Prostate gland (tissue), 2 donors: ENCODE results near the gene NEDD8.

Source experiments
- POLR2A ChIP-seq: fragments of 450-650 bp; IDR thresholded peaks from one replicate; pipeline ENCODE4 v1.6.1; 2016; ENCODE audit warnings: antibody characterized with exemption, mild to moderate bottlenecking
- POLR2AphosphoS5 ChIP-seq: sonication (generic); formaldehyde crosslinking; IDR thresholded peaks from one replicate; pipeline ENCODE4 v1.6.1; 2017; ENCODE audit warnings: antibody characterized with exemption
- TF ChIP-seq, protein P1 (sequence below), 4 experiments: fragments of 200-600 bp in 2 of 4; fragments of 450-650 bp in 2 of 4; sonication (generic) in 2 of 4; IDR thresholded peaks; 1 replicate in 3 of 4; 2 replicates in 1 of 4; pipeline ENCODE4 v1.5.1; 2016 to 2019; ENCODE audit warnings: antibody characterized with exemption in 4 of 4, mild to moderate bottlenecking in 2 of 4, moderate library complexity in 2 of 4

DNA sequence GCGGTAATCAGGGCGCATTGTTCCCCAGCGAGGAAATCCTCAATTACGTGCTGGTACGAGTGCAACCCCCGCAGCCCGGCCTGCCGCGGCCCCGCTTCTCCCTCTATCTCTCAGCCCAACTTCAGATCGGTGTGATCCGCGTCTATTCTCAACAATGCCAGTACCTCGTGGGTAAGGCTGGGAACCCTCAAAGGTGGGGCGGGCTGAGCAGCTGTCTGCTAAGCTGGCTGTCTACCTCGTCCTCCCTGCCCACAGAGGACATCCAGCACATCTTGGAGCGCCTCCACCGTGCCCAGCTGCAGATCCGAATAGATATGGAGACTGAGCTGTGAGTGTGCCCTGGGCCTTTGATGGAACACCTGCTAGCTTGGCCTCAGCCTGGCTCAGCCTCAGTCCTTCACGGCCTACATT is 59.3 kb downstream of the NEDD8 start:
- TF ChIP-seq POLR2A (no peak), POLR2AphosphoS5 (no peak)
- TF ChIP-seq, protein P1, sequence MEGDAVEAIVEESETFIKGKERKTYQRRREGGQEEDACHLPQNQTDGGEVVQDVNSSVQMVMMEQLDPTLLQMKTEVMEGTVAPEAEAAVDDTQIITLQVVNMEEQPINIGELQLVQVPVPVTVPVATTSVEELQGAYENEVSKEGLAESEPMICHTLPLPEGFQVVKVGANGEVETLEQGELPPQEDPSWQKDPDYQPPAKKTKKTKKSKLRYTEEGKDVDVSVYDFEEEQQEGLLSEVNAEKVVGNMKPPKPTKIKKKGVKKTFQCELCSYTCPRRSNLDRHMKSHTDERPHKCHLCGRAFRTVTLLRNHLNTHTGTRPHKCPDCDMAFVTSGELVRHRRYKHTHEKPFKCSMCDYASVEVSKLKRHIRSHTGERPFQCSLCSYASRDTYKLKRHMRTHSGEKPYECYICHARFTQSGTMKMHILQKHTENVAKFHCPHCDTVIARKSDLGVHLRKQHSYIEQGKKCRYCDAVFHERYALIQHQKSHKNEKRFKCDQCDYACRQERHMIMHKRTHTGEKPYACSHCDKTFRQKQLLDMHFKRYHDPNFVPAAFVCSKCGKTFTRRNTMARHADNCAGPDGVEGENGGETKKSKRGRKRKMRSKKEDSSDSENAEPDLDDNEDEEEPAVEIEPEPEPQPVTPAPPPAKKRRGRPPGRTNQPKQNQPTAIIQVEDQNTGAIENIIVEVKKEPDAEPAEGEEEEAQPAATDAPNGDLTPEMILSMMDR (IDR thresholded peaks at IDR 0.05) = no peak
